GM18502 (cell line): ENCODE measurements around the gene SLC35F2.

Source experiments
- ATAC-seq: cut with Tn5 transposase; IDR thresholded peaks from one replicate; pipeline ENCODE4 v1.9.1; 2021; ENCODE audit warnings: mild to moderate bottlenecking; ENCODE audit not compliant: unreplicated experiment, poor library complexity

Gene SLC35F2

GRCh38 chr11:107744736-107745135 is 113.9 kb downstream of the SLC35F2 start:
- no peak for ATAC-seq

DNA sequence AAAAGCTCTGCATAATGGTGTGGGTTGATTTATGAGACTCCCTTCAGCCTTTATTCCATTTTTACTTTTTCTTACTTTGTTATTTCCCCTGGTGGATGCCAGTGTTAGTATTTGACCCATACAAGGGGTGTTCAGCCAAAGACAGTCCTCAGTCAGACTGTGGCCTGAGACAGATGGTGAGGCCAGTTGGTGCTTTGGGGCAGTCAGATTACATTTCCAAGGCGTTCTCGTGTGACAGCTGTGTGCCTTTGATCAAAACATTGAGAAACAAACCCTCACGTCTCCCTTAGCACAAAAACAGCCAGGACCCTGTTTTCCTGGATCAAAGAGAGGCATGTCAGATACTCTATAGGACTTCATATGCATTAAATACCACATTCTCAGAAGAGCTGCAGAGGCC is 115.4 kb downstream of the SLC35F2 start:
- no peak for ATAC-seq

- peak; percentile 92 for ATAC-seq
Observed at GRCh38 chr11:107741044-107741823, 117.4 kb downstream of the SLC35F2 start.
